GM12891 (cell line): Measurements from ENCODE around the gene AGBL5.

Source experiments
- DNase-seq: peaks from one replicate; pipeline ENCODE4 v3.0.0; 2011; ENCODE audit warnings: low spot score; ENCODE audit not compliant: insufficient read length
- FAIRE-seq: peaks from 2 replicates; lab custom pipeline; 2011; peaks lifted over from hg19 to GRCh38; lab: Jason Lieb, UNC
- PAX5 ChIP-seq: IDR thresholded peaks from 2 replicates; pipeline ENCODE4 v1.6.1; 2011; ENCODE audit warnings: low read length, moderate library complexity, mild to moderate bottlenecking; ENCODE audit not compliant: insufficient read depth, severe bottlenecking
- POLR2A ChIP-seq: IDR thresholded peaks from 2 replicates; pipeline ENCODE4 v1.6.1; 2011; ENCODE audit warnings: low read depth, low read length, control low read depth
- POLR2AphosphoS5 ChIP-seq: IDR thresholded peaks from 2 replicates; pipeline ENCODE4 v1.6.1; 2011; ENCODE audit warnings: low read depth, low read length, control low read depth
- POU2F2 ChIP-seq: IDR thresholded peaks from 2 replicates; pipeline ENCODE4 v1.6.1; 2011; ENCODE audit warnings: low read depth, mild to moderate bottlenecking, control low read depth, low read length, moderate library complexity
- SPI1 ChIP-seq: IDR thresholded peaks from 2 replicates; pipeline ENCODE4 v1.6.1; 2011; ENCODE audit warnings: low read depth, low read length, control low read depth
- TAF1 ChIP-seq: IDR thresholded peaks from 2 replicates; pipeline ENCODE4 v1.6.1; 2011; ENCODE audit warnings: low read depth, low read length, control low read depth

Gene AGBL5

DNA sequence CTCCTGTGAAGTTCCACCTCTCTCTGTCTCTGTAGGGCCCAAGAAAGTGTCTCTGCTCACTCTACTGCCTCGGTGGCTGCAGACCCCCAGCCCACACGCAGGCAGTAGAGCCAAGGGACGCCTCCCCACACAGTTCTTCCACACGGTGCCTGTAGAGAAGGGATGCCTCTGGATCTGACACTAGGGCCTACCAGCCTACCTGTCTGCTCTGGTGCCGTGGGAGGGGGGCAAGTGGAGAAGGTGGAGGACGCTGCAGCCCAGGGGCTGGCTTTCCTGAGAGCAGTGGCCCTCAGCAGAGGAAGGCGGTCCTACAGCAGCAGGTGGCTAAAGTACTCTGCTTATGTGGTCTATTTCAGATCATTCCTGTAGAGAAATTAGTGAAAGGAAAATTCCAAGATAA, 27.7 kb upstream of the AGBL5 start:
- DNase-seq (no peak), FAIRE-seq (no peak)
- TF ChIP-seq TAF1 (no peak), POLR2AphosphoS5 (no peak), POLR2A (no peak), SPI1 (no peak), POU2F2 (no peak), PAX5 (no peak)

DNA sequence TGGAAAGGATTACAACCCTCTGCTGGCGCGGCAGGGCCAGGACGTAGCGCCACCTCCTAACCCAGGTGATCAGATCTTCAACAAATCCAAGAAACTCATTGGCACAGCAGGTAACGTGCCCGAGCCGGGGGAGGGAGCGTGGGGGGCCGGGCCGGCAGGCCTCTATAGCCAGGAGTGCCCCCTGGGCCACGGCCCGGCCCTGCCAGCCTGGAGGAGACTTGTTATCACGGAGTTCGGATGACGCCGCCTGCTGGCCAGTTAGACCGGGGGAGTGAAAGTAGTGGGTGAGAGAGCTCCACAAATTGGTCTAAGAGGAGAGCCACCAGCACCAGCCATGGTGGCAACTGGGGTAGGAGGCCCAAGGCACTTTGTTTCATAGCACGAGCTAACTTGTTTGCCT, 27.3 kb upstream of the AGBL5 start:
- FAIRE-seq (no peak), DNase-seq (no peak)
- TF ChIP-seq POLR2A = no peak
- TF ChIP-seq PAX5 = no peak
- TF ChIP-seq SPI1 = no peak
- TF ChIP-seq POLR2AphosphoS5 = no peak
- no peak for TF ChIP-seq POU2F2
- no peak for TF ChIP-seq TAF1

DNA sequence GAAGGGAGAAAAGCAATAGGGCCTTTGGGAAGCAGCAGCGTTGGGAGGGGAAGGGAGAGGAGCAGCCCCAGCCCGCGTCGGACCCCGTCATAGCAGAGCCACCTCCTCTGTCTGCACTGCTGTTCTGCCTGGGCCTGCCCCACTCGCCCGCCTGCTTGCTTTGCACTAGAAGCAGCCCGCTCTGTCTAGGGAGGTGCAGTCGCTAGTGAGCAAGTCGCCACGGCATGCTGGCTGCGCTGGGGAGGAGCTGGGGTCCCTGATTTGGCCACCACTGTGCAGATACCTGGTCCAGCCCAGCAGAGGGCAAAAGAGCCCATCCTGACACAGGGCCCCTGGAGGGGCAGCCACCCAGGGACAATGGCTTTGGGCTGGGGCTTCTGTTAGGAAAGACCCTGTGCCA, 26.7 kb upstream of the AGBL5 start:
- FAIRE-seq (no peak), DNase-seq (no peak)

GRCh38 chr2:27025281-27025800, 26.1 kb upstream of the AGBL5 start:
- DNase-seq (no peak), FAIRE-seq (no peak)
- TF ChIP-seq PAX5 (no peak), POLR2A (no peak), SPI1 (no peak), POLR2AphosphoS5 (no peak), TAF1 (no peak), POU2F2 (no peak)

More for the DNA sequence above, 26.7 kb upstream of the AGBL5 start:
- TF ChIP-seq POU2F2 (no peak), TAF1 (no peak), POLR2A (no peak), SPI1 (no peak), PAX5 (no peak), POLR2AphosphoS5 (no peak)

GRCh38 chr2:27025861-27026851, 25.3 kb upstream of the AGBL5 start:
- no peak for DNase-seq
- FAIRE-seq = no peak
- TF ChIP-seq POLR2AphosphoS5 (no peak), SPI1 (no peak), TAF1 (no peak), POU2F2 (no peak), PAX5 (no peak), POLR2A (no peak)

DNA sequence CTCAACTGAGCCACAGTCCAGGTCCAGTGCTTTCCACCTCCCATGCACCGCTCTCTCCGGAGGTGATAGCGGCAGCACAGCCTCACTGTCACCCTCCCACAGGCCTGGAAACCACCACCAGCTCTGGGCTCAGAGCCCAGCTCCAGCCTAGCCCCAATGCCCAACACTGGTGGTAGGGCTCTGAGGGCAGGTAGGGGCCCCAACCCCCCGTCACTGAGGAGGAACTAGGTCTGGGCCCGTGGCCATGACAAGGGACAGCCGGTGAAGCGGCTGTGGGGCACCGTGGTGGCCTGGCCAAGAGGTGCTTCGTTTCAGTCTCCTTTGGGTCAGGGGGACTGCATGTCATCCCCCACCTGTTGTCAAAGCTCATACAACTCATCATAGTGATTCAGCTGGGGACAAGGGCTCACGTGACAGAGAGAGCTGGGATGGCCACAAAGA, 24.2 kb upstream of the AGBL5 start:
- no peak for TF ChIP-seq SPI1
- no peak for TF ChIP-seq POLR2A
- TF ChIP-seq POLR2AphosphoS5 = no peak
- TF ChIP-seq PAX5 = no peak
- no peak for TF ChIP-seq TAF1
- no peak for TF ChIP-seq POU2F2
- no peak for FAIRE-seq
- DNase-seq = no peak

- FAIRE-seq (no peak), DNase-seq (no peak)
- TF ChIP-seq POU2F2 (no peak), POLR2AphosphoS5 (no peak), PAX5 (no peak), TAF1 (no peak), POLR2A (no peak), SPI1 (no peak)
Observed at GRCh38 chr2:27029051-27029450, 22.4 kb upstream of the AGBL5 start.

DNA sequence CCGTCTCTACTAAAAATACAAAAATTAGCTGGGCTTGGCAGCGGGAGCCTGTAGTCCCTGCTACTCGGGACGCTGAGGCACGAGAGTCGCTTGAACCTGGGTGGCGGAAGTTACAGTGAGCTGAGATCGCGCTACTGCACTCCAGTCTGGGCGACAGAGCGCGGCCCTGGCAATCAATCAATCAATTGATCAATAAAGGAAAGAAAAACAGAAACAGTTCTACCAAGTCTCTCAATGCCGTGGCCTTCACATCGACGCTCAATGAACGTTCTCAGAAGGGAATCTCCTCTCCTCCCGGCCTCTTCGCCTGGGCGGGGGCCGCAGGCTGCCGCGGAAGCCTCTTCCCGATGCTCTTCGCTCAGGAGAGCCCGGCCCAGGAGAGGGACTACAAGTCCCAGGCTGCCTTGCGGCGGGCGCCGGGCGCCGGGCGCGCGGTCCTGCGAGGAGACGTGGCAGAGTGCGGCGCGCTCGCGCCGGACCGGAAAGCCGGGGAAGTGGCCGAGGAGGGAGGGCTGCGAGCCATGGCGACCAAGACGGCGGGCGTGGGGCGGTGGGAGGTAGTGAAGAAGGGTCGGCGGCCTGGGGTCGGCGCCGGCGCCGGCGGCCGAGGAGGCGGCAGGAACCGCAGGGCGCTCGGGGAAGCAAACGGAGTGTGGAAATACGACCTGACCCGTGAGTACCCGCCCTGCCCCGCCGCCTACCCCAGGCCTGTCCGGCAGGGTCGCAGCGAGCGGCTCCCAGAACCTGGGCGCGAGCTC, 18.8 kb upstream of the AGBL5 start, which contains the start of gene TMEM214:
TMEM214 (plus strand) TSS at position 471 of the 758 bp plus-strand sequence; CDS start at position 522, 51 bp downstream.
- FAIRE-seq = peak; percentile 87
- DNase-seq = peak; percentile 98
- TF ChIP-seq POU2F2 (0 out of 2 replicates have a peak, but pooled peaks have one; percentile 28), POLR2AphosphoS5 (peak; percentile 65; the same call in 1 of the 2 replicates), SPI1 (no peak), PAX5 (peak; percentile 44), TAF1 (peak; percentile 57; the same call in 1 of the 2 replicates), POLR2A (peak; percentile 77)

GRCh38 chr2:27033253-27033852, 18.1 kb upstream of the AGBL5 start:
- DNase-seq (no peak), FAIRE-seq (no peak)
- TF ChIP-seq SPI1 (no peak), POU2F2 (no peak), PAX5 (no peak), POLR2AphosphoS5 (no peak), TAF1 (no peak), POLR2A (no peak)
